GM18951 (cell line): ENCODE measurements around the gene CPA1.

Experiments
- POLR2A ChIP-seq: IDR thresholded peaks from 4 replicates; pipeline ENCODE4 v1.6.1; 2011; ENCODE audit warnings: mild to moderate bottlenecking; ENCODE audit not compliant: insufficient read length, insufficient read depth; ENCODE audit errors: extremely low read depth
- in situ Hi-C: fragments of 300-500 bp; cut with MboI; formaldehyde crosslinking; loops from one replicate; pipeline ENCODE4 v1.12.0; 2022; ENCODE audit warnings: low sequenced_read_pairs, mixed read lengths, inconsistent platforms; ENCODE audit not compliant: unreplicated experiment

Gene CPA1

DNA sequence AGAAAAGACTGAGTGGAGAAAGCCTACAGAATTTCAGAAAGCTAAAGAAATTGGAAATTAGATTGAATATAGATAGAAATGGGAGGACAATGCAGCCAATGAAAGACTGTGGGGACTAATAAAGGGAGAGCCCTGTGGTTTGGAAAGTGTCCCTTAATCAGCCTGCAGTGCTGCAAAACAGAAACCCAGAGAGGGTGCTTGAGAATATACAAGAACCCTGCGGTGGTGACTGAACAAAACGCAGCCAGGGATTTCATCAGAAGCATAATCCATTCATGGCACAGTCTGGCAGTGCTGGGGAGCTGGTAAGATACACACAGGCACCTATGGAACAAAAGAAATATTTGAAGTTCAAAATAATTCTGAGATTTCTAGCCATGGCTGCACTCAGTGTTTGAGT, 41.4 kb downstream of the CPA1 start:
- TF ChIP-seq POLR2A, result no peak
- in situ Hi-C loops, result no loop called here

DNA sequence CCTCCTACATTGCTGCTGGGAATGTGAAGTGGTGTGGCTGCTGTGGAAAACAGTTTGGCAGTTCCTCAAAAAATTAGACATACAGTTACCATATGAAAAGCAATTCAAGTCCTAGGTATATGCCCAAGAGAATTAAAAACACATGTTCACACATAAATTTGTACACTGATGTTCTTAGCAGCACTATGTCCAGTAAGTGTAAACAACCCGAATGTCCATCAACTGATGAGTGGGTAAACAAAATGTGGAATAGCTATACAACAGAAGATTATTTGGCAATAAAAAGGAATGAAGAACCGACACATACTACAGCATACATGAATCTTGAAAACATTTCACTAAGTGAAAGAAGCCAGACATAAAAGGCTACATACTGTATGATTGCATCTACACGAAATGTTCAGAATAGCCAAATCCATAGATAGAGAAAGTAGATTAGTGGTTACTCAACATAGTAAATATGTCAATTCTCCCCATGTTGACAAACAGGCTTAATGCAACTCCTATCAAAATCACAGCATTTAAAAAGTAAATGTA, 43.3 kb downstream of the CPA1 start:
- in situ Hi-C loops, result no loop called here
- no peak for TF ChIP-seq POLR2A

DNA sequence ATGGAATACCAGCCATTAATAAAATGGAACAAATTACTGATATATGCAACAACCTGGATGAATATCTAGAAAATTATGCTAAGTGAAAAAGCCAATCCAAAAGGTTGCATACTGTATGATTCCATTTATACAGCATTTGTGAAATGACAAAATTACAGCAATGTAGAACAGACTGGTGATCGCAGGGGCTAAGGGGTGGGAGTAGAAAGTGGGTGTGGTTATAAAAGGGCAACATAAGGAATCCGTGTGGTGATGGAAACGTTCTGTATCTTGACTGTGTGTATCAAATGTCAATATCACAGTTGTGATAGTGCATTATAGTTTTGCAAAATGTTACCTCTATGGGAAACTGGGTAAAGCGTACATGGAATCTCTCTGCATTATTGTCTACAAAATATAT, 45.5 kb downstream of the CPA1 start:
- TF ChIP-seq POLR2A, result no peak
- in situ Hi-C loops, result no loop called here

DNA sequence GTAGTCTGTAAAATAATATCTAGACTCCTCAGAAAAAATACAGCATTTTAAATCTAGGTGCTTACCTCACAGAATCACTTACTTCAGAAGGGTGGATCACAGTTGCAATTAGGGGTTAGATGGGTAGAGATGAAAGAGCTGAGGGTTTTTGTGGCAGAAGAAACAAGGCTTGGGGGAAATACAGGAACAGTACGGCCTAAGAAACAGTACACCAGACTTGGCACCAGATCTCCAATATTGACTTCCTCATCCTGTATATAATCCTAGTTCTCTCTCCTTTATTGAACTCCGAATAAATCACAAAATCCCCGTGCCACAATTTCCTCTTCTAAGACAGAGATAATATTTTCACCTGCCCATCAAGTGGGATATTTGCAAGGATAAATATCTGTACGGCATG, 46.3 kb downstream of the CPA1 start:
- TF ChIP-seq POLR2A, result no peak
- in situ Hi-C loops, result no loop called here

DNA sequence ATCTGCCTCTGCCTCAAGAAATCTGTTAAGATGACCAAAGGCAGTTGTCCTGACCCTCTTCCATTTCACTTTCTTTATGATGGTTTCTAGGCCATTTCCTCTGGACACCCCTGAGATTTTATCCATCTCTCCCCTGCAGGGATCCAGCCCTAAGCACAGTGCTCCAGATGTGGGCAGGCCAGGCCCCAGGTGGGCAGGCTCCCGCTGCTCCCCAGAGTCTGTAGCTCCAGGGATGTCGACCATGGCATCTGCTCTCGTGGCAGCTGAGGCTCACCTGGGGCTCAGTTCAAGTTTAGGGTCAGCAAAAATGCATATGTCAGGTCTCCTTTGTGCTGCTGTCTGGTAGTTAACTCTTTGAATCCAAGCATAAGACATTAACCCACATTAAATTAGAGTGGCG, 48.7 kb downstream of the CPA1 start:
- TF ChIP-seq POLR2A, result no peak
- in situ Hi-C loops, result no loop called here

DNA sequence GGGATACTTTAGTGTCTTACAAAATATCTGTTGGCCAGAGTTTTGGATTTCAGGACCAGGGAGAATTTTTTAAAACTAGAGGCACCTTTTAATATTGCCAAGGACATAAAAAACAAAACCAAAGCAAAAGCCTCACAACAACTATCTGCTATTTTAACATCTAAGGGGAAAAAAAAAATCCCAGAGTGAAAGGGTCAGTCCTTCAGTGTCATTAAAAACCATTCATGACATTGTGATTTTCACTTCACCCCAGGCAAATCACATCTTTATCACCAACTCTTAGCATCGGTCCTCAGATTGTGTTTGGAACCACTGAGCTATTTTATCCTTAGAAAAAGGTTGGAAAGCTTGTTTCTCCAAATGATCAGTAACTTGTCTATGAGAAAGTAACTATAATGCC, 49.8 kb downstream of the CPA1 start:
- in situ Hi-C loops, result no loop called here
- TF ChIP-seq POLR2A, result no peak

DNA sequence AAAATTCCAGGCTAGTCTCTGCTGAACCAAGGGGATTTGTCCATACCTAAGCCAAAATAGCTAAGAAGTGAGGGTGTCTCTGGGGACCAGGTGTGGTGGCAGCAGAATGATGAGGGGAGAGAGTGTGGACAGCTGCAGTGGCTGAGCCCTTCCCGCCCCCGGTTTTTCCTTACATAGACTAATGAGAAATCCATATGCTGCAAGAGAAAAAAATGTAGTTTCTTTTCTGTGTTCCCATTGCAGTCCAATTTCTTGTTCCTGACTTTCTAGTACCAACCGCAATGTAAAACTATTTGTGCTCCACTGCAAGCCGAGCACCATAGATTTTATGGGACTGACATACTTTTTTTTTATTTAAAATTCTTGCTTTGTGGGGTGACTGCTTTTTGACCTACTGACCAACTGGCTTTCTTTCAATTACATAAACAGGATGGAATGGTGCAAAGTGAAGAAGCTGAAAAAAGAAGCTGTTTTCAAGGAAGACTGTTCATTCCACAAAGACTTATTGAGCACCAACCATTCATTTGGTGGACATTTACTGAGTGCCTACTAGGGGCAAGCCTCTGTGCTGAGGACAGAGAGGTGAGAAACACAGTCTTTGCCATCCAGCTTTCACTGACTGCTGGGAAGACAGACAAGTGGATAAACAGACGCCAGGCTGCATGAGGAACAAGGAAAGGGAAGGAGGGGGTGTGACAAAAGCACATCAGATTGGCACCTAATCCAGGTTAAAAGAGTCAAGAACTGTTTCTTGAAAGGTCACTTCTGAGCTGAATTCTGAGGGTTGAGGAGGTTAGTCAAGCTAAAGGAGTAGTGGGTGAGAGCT, 50.8 kb downstream of the CPA1 start:
- in situ Hi-C loops, result no loop called here
- no peak for TF ChIP-seq POLR2A

DNA sequence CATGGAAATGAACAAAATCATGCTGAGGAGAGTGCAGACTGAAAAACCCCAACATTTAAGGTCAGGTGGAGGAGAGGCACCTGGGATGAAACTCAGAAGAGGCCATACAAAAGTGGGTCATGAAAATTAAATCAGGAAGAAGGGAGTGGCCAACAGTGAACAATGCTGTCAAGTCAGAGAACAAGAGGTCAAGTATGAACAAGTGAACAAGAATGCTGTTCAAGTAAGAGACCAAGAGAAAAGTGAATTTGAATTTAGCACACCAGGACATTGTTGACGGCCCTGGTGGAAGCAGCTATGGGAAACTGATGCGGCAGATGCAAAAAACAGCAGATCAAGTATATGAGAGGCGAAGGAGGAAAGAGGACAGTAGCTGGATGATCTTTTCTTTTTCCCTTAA, 52.6 kb downstream of the CPA1 start:
- TF ChIP-seq POLR2A, result no peak
- in situ Hi-C loops, result no loop called here

DNA sequence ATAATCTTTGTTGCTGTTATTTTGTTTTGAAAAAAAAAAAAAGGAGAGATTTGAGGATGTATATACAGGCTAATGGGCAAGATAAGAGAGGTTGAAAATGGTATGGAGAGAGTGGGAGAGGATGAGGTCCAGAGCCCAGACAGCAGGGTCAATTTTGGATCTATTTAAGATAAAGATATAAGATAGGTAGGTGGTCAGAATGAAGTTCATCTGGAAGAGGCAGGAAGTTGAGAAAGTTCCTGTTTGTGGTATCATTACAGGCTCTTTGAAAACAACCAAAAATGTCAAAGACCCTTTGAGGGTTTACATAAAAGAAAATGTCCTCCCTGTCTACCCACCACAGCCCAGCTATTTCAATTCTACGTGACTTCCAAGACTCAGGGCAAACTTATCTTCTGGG, 53.0 kb downstream of the CPA1 start:
- in situ Hi-C loops, result no loop called here

DNA sequence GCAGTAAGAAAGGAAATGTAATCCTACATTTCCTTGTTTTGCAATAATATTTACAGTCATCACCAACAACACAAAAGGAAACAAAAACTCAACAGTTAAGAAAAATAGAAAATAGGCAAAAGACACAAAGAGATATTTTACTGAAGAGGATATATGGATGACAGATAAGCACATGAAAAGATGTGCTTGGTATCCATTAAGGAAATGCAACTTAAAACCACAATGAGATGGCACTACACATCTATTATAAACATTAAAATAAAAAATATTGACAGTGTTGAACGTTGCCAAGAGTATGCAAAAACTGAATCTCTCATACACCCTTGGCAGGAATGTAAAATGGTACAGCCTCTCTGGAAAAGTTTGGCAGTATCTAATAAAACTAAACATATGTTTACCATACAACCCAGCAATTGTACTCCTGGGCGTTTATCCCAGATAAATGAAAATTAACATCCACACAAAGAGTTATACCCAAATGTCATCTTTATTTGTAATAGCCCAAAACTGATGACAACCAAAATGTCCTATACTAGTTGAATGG, 55.1 kb downstream of the CPA1 start:
- in situ Hi-C loops, result no loop called here
- no peak for TF ChIP-seq POLR2A

More for the DNA sequence above, 53.0 kb downstream of the CPA1 start:
- no peak for TF ChIP-seq POLR2A

DNA sequence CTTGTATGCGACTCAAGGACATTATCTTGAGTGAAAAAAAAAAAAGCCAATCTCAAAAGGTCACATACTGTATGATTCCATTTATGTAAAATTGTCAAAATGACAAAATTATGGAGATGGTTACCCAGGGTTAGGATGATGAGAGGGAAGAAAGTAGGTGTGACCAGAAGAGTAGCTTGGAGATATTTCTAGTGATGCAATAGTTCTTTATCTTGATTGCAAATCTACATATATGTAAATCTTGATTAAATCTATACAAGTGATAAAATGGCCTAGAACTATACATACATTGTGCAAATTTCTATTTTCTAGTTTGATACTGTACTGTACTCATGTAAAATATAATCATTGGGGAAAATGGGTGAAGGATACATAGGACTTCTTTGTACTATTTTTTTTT, 56.0 kb downstream of the CPA1 start:
- no peak for TF ChIP-seq POLR2A
- in situ Hi-C loops, result no loop called here
